HT1080 (cell line): ENCODE measurements around the gene B3GALNT1. TPM values are rescaled to one million over a fixed set of nuclear protein-coding genes. Genes with fewer than 3 reads are reported as not detected.

ENCODE experiments used
- total RNA-seq: library from RNA; depleted of rRNA; stranded (reverse); fragments of >200 nt; shearing (Covaris generic); gene quantifications from 2 replicates; pipeline ENCODE4 v1.2.3, GENCODE V29; 2014; rRNA removed

The B3GALNT1 gene
- total RNA-seq, 1 experiment from 2014 or later: 9.1 TPM

Other genes starting within 250 kb of the B3GALNT1 start
- 70.0 and 74.2 TPM in 2 replicates for gene NMD3, start 116.0 kb upstream of the B3GALNT1 start, total RNA-seq